Measurements from ENCODE around the gene RPP25.

The RPP25 gene

DNA sequence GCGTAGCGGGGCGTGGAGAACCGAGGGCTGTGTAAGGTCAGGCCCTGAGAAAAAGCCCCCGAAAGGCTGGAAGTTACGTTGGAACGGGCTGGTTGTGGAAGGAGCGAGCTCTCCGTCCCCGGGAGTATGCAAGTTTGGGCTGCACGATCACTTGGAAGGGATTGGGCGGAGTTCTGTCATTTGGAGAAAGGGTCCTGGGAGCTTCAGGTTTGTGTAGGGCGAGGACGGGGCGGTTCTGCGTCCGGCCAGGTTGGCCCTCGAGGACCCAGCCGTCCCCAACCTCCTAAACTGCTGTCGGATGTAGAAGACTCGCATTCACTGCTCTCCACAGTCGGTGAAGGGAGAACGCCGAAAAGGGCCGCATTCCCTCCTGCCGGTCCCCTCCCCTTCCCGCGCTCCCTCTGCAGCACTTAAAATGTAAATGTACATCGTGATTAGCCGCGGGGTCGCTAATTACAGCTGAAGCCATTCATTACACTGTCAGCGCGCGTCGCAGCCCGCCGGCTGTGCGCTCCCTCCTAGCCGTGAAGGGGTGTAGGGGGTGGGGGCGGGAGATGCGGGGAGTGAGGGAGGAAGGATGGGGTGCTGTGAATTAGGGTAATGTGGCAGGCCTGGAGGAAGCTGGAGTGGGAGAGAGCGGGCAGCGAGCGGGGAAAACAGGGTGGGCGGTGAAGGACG lies 2.5 kb upstream of the RPP25 start:
- DNase-seq (ENCODE audit: insufficient read length, low spot score): no peak
- no peak for TF ChIP-seq POU2F2 (IDR thresholded peaks at IDR 0.05; ENCODE audit: low read depth, low read length)
- no peak for TF ChIP-seq TAF1 (IDR thresholded peaks at IDR 0.05; ENCODE audit: low read depth, low read length)
- no peak for TF ChIP-seq POLR2AphosphoS5 (IDR thresholded peaks at IDR 0.05; ENCODE audit: low read depth, low read length)
- no peak for TF ChIP-seq SPI1 (IDR thresholded peaks at IDR 0.05; ENCODE audit: low read depth, low read length)
- FAIRE-seq: no peak

DNA sequence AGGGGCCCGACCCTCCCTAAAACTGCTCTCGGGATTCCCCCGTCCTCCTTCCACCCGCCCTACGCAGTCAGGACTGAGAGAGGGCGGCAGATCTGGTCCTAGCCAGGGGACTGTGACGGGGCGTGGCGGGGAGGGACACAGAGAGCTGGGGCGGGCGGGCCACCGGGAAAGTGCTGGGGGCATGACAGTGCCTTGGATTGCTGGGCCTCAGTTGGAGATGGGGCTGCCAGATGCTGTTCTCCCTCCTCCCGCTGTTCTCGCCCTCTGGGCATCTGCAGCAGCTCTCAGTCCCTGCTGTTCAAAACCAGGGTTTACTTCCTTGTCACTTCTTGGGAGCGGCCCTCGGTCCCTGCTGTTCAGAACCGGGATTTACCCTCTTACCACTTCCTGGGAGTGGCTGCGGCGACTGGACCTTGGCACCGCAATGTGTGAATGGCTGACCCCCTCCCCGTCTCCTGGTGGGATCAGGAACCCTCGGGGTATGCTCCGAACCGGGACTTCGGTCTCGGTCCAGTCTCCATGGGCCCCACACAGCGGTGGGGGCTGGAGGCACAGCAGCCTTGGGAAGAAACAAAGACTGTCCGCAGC lies 1.8 kb upstream of the RPP25 start:
- TF ChIP-seq POLR2AphosphoS5 (IDR thresholded peaks at IDR 0.05; ENCODE audit: low read depth, low read length): no peak
- no peak for TF ChIP-seq PAX5 (IDR thresholded peaks at IDR 0.05; ENCODE audit: insufficient read depth, low read length, severe bottlenecking)
- no peak for TF ChIP-seq POU2F2 (IDR thresholded peaks at IDR 0.05; ENCODE audit: low read depth, low read length)
- no peak for FAIRE-seq
- no peak for DNase-seq (ENCODE audit: insufficient read length, low spot score)

DNA sequence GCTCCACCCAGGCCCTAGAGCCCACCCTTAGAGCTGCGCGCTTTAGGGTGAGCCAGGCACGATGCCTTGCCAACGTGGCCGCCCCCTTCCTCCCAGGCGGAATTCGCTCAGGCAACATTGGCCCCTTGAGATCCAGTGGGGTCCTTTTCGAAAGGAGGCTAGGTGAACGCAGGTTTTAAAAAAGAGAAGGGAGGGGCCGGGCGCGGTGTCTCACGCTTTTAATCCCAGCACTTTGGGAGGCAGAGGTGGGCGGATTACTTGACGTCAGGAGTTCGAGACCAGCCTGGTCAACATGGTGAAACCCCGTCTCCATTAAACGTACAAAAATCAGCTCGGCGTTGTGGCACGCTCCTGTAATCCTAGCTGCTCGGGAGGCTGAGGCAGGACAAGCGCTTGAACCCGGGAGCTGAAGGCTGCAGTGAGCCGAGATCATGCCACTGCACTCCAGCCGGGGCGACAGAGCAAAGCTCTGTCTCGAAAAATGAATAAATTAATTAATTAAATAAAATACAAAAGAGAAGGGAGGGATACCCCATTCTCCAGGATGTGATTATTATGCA lies 984 bp upstream of the RPP25 start:
- FAIRE-seq (no peak), DNase-seq (ENCODE audit: insufficient read length, low spot score) (no peak)
- TF ChIP-seq SPI1 (IDR thresholded peaks at IDR 0.05; ENCODE audit: low read depth, low read length) (no peak), POU2F2 (IDR thresholded peaks at IDR 0.05; ENCODE audit: low read depth, low read length) (no peak), POLR2A (IDR thresholded peaks at IDR 0.05; ENCODE audit: low read depth, low read length) (no peak), TAF1 (IDR thresholded peaks at IDR 0.05; ENCODE audit: low read depth, low read length) (no peak), POLR2AphosphoS5 (IDR thresholded peaks at IDR 0.05; ENCODE audit: low read depth, low read length) (no peak), PAX5 (IDR thresholded peaks at IDR 0.05; ENCODE audit: insufficient read depth, low read length, severe bottlenecking) (no peak)

DNA sequence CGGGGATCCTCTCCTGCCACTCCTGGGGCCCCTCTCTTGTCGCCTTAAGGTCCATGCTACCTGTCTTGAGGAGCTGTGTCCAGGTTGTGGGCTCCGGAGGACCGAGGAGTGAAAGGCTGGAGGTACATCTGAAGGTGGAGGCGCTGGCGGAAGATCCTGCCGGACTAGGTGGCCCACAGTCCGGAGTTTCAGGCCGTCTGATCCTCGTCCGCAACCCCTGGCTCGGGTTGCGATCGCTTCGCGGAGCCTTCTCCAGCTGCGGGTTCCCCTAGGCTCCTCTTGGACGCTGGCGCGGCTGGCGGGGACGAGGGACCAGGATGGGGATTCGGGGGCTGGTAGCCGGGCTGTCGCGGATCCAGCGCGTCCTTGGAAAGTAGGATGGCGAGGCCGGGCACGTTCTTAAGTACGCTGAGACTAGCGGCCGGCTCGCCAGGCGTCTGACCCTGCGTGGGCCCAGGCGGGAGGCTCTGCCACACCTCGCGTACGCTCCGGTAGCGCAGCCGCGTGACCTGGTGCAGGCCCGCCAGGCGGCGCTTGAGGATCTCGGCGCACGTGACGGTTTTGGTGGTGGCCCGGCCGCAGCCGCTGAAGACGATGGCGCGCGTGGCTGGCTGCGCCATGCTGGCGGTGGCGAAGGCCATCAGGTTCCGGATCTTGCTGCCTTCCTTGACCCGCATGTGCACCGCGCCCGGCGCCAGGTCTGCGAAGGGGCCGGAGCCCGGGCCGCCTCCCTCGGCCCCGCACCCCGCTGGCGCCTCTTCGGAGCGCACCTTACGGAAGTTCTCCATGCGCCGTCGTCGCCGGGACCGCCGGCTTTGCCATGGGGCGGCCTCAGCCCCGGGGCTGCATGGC lies 550 bp downstream of the RPP25 start:
- DNase-seq (ENCODE audit: insufficient read length, low spot score) (no peak), FAIRE-seq (peak; percentile 45)
- TF ChIP-seq TAF1 (IDR thresholded peaks at IDR 0.05; ENCODE audit: low read depth, low read length): no peak
- peak; percentile 8 for TF ChIP-seq PAX5 (IDR thresholded peaks at IDR 0.05; ENCODE audit: insufficient read depth, low read length, severe bottlenecking)
- no peak for TF ChIP-seq POLR2AphosphoS5 (IDR thresholded peaks at IDR 0.05; ENCODE audit: low read depth, low read length)
- TF ChIP-seq POU2F2 (IDR thresholded peaks at IDR 0.05; ENCODE audit: low read depth, low read length): no peak
- no peak for TF ChIP-seq POLR2A (IDR thresholded peaks at IDR 0.05; ENCODE audit: low read depth, low read length)

DNA sequence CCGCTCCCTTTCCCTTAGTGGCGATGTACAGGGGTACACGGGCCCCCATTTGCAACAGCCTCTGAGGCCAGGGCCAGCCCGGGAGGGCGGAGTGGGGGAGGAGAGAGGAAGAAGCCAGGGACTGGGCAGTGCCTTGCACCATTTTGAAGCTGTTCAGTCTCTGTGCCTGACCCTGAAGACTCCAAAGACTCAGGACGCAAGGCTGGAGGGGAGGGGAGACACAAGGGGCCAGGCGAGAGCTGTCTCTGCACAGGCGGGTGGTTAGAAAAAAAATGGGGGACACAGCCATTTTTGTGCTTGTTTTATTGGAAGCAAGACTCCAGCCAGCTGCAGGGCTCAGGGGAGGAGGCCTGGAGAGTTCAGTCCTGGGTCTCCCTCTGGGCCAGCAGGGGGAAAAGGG lies 1.6 kb downstream of the RPP25 start:
- FAIRE-seq (no peak), DNase-seq (ENCODE audit: insufficient read length, low spot score) (no peak)
- no peak for TF ChIP-seq POLR2AphosphoS5 (IDR thresholded peaks at IDR 0.05; ENCODE audit: low read depth, low read length)
- TF ChIP-seq POLR2A (IDR thresholded peaks at IDR 0.05; ENCODE audit: low read depth, low read length): no peak
- TF ChIP-seq POU2F2 (IDR thresholded peaks at IDR 0.05; ENCODE audit: low read depth, low read length): no peak
- no peak for TF ChIP-seq TAF1 (IDR thresholded peaks at IDR 0.05; ENCODE audit: low read depth, low read length)
- TF ChIP-seq SPI1 (IDR thresholded peaks at IDR 0.05; ENCODE audit: low read depth, low read length): no peak
- no peak for TF ChIP-seq PAX5 (IDR thresholded peaks at IDR 0.05; ENCODE audit: insufficient read depth, low read length, severe bottlenecking)

DNA sequence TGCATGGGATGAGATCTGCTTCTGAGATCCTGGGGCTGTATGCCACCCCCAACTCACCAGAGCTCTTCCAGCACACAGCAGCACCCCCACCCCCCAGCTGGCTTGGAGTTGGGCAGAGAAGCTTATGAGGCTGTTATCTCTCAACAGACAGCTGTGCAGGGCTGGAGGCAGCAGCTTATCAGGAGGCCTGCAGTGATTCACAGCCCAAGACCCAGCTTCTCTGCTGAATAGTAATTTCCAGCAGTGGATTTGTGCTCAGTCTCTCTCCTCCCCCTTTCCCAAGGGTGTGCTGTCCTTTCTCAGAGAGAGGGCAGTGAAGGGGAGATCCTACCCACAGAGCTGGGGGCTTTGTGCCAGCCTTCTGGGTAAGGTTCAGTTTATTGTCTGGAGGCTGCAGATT lies 2.1 kb downstream of the RPP25 start:
- FAIRE-seq (no peak), DNase-seq (ENCODE audit: insufficient read length, low spot score) (no peak)
- TF ChIP-seq SPI1 (IDR thresholded peaks at IDR 0.05; ENCODE audit: low read depth, low read length) (no peak), TAF1 (IDR thresholded peaks at IDR 0.05; ENCODE audit: low read depth, low read length) (no peak), POU2F2 (IDR thresholded peaks at IDR 0.05; ENCODE audit: low read depth, low read length) (no peak), PAX5 (IDR thresholded peaks at IDR 0.05; ENCODE audit: insufficient read depth, low read length, severe bottlenecking) (no peak), POLR2A (IDR thresholded peaks at IDR 0.05; ENCODE audit: low read depth, low read length) (no peak), POLR2AphosphoS5 (IDR thresholded peaks at IDR 0.05; ENCODE audit: low read depth, low read length) (no peak)

DNA sequence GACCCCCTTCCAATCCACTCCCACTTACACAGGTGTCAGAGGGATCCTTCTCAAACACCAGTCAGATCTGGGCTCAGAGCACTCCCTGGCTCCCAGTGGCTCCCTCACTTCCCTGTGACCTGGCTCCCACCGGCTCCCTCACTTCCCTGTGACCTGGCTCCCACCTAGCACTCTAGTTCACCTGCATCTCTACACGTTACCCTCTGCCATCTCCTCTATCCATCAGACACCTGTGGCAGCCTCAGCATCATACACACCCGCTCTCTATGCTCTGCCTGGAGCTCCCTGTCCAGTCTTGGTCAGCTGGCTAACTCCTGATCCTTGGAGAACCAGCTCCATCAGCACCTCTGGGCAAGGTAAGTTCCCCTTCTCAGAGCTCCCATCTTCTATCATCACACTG lies 5.6 kb downstream of the RPP25 start:
- DNase-seq (ENCODE audit: insufficient read length, low spot score): no peak
- no peak for TF ChIP-seq TAF1 (IDR thresholded peaks at IDR 0.05; ENCODE audit: low read depth, low read length)
- TF ChIP-seq SPI1 (IDR thresholded peaks at IDR 0.05; ENCODE audit: low read depth, low read length): no peak
- no peak for TF ChIP-seq POU2F2 (IDR thresholded peaks at IDR 0.05; ENCODE audit: low read depth, low read length)
- TF ChIP-seq POLR2A (IDR thresholded peaks at IDR 0.05; ENCODE audit: low read depth, low read length): no peak
- no peak for TF ChIP-seq PAX5 (IDR thresholded peaks at IDR 0.05; ENCODE audit: insufficient read depth, low read length, severe bottlenecking)
- TF ChIP-seq POLR2AphosphoS5 (IDR thresholded peaks at IDR 0.05; ENCODE audit: low read depth, low read length): no peak
- FAIRE-seq: no peak

DNA sequence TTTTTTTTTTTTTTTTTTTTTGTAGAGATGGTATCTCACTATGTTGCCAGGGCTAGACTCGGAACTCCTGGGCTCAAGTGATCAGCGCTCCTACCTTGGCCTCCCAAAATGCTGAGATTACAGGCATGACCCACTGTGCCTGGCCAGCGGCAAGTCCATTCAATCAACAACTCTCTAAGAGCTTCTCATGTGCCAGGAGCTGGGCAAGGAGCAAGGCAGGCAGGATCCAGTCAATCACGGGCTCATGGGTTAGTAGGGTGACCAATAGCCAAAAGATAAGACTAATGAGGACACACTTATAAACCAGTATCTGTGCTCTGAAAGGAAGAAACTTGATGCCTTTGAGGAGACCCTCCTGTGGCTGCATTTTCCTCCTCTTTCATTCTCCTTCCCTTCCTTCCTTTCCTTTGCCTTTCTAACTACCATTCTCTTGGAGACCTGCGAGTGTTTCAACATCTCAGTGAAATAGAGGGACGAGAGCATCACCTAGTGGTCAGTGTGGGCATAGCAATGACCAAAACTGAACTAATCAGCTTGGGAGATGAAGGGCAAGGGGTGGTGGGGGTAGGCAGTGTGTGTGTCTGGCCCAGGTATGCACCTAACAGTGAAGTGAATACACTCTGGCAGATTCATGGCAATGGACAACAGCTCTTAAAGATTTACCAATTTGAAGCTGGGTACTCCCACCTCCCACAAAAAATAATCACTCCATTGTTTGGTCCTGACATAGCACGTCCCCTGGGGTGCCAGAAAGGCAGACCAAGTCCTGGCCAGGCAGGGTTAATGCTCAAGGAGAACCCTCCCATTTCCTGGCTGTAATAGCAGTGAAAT lies 6.3 kb downstream of the RPP25 start:
- peak; percentile 93 for FAIRE-seq
- no peak for DNase-seq (ENCODE audit: insufficient read length, low spot score)
- no peak for TF ChIP-seq SPI1 (IDR thresholded peaks at IDR 0.05; ENCODE audit: low read depth, low read length)
- TF ChIP-seq POLR2AphosphoS5 (IDR thresholded peaks at IDR 0.05; ENCODE audit: low read depth, low read length): no peak
- TF ChIP-seq TAF1 (IDR thresholded peaks at IDR 0.05; ENCODE audit: low read depth, low read length): no peak
- TF ChIP-seq PAX5 (IDR thresholded peaks at IDR 0.05; ENCODE audit: insufficient read depth, low read length, severe bottlenecking): no peak
- no peak for TF ChIP-seq POLR2A (IDR thresholded peaks at IDR 0.05; ENCODE audit: low read depth, low read length)
- TF ChIP-seq POU2F2 (IDR thresholded peaks at IDR 0.05; ENCODE audit: low read depth, low read length): no peak
